Muscle layer of colon (tissue), 2 donors: Measurements from ENCODE around the gene ASPRV1.

ENCODE experiments used
- H3K27ac ChIP-seq: one replicate; pipeline ENCODE4 v1.7.0; 2013; ENCODE audit warnings: low read depth, mild to moderate bottlenecking, low read length, moderate library complexity
- H3K27me3 ChIP-seq, 2 donors: one replicate each; pipeline ENCODE4 v1.7.0; 2013; ENCODE audit warnings: low read length in 2 of 2, mild to moderate bottlenecking in 2 of 2; ENCODE audit not compliant: insufficient read depth in 2 of 2, control insufficient read depth in 1 of 2
- H3K36me3 ChIP-seq: one replicate; pipeline ENCODE4 v1.7.0; 2013; ENCODE audit warnings: mild to moderate bottlenecking, low read length; ENCODE audit not compliant: insufficient read depth
- H3K4me1 ChIP-seq: one replicate; pipeline ENCODE4 v1.7.0; 2013; ENCODE audit warnings: mild to moderate bottlenecking, low read length; ENCODE audit not compliant: insufficient read depth
- H3K4me3 ChIP-seq, 2 donors: one replicate each; pipeline ENCODE4 v1.7.0; 2013; ENCODE audit warnings: low read length in 2 of 2, low read depth in 1 of 2, mild to moderate bottlenecking in 1 of 2, moderate library complexity in 1 of 2
- H3K9ac ChIP-seq: one replicate; pipeline ENCODE4 v1.7.0; 2013; ENCODE audit warnings: low read length
- H3K9me3 ChIP-seq: one replicate; pipeline ENCODE4 v1.7.0; 2013; ENCODE audit warnings: mild to moderate bottlenecking, low read length
- donor health status: abdominal sarcoma.
- donor health status: Adenocarcinoma of cecum.

Gene ASPRV1

DNA sequence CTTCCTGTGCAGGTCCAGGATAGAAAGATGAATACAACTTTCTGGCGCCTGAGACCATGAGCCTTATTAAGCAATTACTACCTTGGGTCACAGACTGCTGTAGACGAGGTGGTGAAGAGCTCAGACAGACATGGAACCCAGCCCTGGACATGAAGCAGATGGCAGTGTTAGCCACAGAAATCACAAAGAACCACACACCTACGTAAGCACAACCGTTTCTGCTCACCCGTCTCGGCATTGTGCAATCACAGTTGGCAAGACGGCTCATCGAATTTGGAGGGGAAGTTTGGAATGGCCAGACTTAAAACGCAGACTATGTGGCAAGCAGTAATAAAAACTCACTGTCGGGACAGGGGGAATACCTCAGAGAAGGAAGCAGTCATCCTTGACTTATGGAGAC lies 24.3 kb upstream of the ASPRV1 start:
- no peaks in the 10 kb centered on the region for H3K36me3 ChIP-seq
- no peak overlapping the region for H3K4me3 ChIP-seq
- H3K27me3 ChIP-seq, result no peaks in the 10 kb centered on the region
- no peak overlapping the region for H3K27ac ChIP-seq
- H3K9ac ChIP-seq, result no peak overlapping the region
- no peaks in the 10 kb centered on the region for H3K4me1 ChIP-seq
- H3K9me3 ChIP-seq, result no peaks in the 10 kb centered on the region

DNA sequence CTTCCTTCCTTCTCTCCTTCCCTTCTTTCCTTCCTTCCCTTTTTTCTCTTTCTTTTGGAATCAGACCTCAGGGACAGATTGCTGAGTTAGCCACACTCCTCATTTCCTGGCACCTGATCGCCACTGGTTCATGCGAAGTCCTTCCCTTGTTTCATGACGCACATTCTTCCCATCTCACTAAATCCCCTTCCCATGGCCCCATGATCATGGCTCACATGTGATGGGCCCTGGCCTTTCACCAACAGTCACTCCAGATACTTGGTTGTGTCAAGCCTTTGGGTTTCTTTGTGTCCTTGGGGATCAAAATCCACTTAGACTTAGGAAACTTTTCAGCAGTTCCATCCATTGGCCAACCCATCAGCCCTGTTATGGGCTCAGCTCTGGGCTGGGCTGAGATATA lies 23.8 kb upstream of the ASPRV1 start:
- Histone ChIP-seq H3K9ac (no peak overlapping the region), H3K4me1 (no peaks in the 10 kb centered on the region), H3K4me3 (no peak overlapping the region), H3K36me3 (no peaks in the 10 kb centered on the region), H3K27ac (no peak overlapping the region), H3K27me3 (no peaks in the 10 kb centered on the region), H3K9me3 (no peaks in the 10 kb centered on the region)

DNA sequence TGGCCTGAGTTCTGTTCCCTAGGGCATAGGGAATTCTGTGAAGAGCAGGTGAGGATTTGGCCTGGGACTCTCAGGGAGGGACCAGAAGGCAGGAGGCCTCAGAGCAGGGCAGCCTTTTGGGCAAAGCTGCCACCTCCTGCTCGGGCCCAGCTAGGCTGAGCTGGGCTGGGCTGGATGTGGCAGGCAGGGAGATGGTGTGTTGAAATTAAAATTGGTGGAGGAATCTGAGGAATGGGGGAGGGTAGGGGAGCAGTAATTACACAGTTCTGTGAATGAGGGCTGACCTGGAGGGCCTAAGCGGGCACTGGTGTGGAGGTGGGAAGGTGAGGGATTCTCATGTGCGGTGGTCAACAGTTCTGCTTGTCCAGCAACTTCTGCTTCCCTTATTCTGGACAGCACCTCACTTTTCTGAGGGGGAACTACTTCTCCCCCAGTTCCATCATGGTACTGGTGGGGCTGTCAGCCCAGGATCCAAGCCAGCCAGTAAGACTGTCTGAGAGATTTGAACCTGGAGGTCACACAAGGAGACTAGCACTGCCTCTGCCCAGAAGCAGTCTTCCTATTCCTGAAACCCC lies 22.0 kb upstream of the ASPRV1 start:
- no peaks in the 10 kb centered on the region for H3K9me3 ChIP-seq
- H3K36me3 ChIP-seq, result no peaks in the 10 kb centered on the region
- H3K4me1 ChIP-seq, result no peaks in the 10 kb centered on the region
- no peaks in the 10 kb centered on the region for H3K27me3 ChIP-seq
- H3K27ac ChIP-seq, result no peak overlapping the region
- no peak overlapping the region for H3K9ac ChIP-seq
- no peak overlapping the region for H3K4me3 ChIP-seq

DNA sequence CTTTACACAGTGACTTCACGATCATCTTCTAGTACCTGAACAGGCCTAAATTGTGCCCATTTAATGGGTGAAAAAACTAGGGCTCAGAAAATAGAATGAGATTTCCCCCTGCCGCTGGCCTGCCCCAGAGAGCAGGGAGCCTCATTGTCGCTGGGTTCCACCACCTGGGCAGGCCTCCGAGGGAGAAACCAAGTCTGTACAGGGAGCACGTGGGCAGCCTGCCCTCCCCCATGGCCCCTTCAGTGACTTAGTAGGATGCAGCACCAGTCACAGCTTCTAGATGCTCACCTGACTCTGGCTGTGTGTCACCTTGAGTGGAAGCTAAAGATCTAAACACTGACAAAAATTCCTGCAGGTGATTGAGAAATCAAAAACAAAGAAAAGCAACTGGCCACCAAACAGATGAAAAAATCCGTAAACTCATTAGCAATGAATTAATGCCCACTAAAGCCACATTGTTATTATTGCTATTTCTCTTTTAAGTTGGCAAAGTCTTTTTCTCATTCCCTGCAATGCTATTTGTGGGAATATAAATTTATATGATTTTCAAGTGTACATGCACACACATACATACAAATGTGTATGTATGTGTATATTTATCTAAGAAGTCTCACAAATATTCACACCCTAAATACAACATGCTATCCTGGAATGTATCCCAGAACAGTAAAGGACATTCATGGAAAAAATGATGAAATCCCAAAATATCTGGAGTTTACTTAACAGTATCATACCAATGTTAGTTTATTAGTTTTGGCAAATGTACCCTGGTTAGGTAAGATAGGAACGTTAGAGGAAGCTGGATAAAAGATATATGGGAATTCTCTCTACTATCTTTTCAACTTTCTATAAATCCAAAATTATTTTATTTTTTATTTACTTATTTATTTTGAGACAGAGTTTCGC lies 18.7 kb upstream of the ASPRV1 start:
- H3K27ac ChIP-seq, result no peak overlapping the region
- no peaks in the 10 kb centered on the region for H3K36me3 ChIP-seq
- no peak overlapping the region for H3K4me3 ChIP-seq
- no peaks in the 10 kb centered on the region for H3K4me1 ChIP-seq
- no peaks in the 10 kb centered on the region for H3K27me3 ChIP-seq
- H3K9ac ChIP-seq, result no peak overlapping the region
- H3K9me3 ChIP-seq, result no peaks in the 10 kb centered on the region

DNA sequence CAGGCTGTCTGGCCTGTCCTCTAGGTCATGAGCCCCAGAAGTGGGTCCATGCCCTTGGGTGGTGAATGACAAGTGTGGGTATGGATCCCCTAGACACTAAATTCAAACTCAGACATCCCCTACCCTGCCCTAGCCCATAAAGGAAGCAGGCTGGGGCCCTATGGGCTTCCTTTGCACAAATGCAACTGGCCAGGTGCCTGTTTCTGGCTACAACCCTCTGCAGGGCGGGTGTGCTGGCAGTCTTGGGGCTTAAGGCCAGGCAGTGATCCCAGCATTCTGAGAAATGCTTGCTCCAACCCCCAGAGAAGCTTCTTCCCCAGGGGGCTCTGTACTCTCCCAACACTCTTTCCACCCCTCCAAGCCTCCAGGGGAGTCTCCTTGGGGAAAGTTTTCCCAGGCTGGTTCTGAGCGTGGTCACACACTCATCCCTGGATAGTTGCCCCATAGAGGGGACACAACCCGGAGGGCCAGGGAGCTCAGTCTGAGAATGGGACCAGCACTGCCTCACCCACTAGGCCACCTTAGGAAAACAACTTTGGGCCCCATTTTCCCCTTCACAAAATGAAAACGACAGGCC lies 16.6 kb upstream of the ASPRV1 start:
- H3K4me1 ChIP-seq, result no peaks in the 10 kb centered on the region

DNA sequence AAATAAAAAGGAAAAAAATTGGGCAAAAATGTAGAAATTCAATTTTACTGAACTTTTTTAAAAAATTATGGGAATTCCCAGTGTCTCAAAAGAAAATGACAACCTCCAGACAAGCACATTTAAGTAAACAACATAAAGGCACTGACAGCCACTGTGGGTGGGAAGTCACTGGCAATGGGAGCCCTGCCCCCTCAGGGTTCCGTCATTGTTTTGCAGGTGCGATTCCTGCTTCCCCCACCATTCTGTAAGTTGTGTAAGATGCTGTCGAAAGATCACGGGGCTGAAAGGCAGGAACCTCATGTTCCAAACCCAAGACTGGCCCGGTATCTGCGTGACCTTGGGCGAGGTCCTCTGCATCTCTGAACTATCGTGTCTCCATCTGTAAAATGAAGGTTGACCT lies 15.8 kb upstream of the ASPRV1 start:
- Histone ChIP-seq H3K27ac (no peak overlapping the region), H3K27me3 (no peaks in the 10 kb centered on the region), H3K36me3 (no peaks in the 10 kb centered on the region), H3K9me3 (no peaks in the 10 kb centered on the region), H3K4me3 (no peak overlapping the region), H3K9ac (no peak overlapping the region), H3K4me1 (no peaks in the 10 kb centered on the region)

More for the DNA sequence above, 16.6 kb upstream of the ASPRV1 start:
- Histone ChIP-seq H3K9me3 (no peaks in the 10 kb centered on the region), H3K27ac (no peak overlapping the region), H3K27me3 (no peaks in the 10 kb centered on the region), H3K9ac (no peak overlapping the region), H3K4me3 (no peak overlapping the region), H3K36me3 (no peaks in the 10 kb centered on the region)

DNA sequence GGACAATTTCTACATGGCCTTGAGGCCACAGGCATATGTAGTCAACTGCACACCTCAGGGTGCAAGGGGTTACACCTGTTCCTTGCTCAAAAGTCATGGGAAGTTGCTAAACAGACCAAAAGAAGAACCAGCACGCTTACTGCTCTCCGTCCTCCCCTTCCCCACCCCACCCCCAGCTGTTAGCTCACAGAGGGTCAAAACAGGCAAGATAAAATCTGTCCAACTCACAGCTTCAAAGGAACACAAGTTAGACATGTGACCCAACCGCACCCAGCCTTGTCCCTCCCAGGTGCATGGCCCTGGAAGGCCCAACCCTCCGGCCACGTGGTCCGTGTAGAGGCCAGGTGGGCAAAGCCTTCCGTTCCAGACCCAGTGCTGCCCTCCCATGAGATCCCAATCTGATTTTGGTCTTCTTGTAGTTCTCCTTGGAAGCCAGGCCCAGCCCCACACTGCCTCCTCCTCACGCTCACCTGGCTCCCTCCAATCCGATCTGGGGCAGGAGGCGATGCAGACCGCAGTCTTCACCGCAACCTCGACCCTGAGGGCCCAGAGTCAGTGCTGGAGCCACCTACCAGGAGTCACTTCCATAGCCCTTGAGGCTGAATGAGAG lies 14.5 kb upstream of the ASPRV1 start:
- H3K36me3 ChIP-seq, result no peaks in the 10 kb centered on the region
- H3K9me3 ChIP-seq, result no peaks in the 10 kb centered on the region
- H3K27ac ChIP-seq, result no peak overlapping the region
- no peaks in the 10 kb centered on the region for H3K4me1 ChIP-seq
- no peak overlapping the region for H3K9ac ChIP-seq
- H3K27me3 ChIP-seq, result no peaks in the 10 kb centered on the region
- H3K4me3 ChIP-seq, result no peak overlapping the region

DNA sequence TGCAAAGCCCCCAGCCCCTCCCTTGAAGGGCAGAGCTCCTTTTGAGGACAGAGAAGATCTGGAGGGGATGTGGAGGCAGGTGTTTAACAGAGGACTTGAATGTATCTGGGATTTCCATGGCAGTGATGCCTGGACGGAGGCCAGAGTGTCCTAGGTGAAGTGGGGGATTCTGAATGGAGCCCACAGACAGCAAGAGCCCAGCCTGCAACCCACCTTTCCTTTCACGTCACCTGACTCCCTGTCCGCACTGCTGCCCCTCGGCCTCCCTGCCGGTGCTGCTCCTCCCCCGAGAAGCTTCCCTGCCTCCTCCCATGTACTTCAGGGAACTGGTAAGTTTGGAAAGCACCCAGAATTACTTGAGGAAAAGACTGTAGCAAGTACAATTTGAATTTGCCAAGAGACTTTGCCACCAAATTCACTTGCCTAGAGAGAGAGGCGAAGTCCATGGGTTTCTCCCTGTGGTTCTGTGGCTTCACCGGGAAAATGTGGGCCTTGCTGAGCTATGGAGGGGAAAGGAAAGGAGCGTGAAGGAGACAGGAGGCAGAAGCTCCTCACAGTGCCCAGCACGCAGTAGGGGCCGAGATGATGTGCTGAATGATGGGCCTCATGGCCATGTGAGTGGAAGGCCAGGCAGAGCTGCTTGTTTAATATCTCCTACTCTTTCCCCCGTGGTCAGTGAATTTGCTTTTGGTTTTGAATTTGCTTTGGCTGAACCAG lies 13.9 kb upstream of the ASPRV1 start:
- H3K4me1 ChIP-seq, result no peaks in the 10 kb centered on the region
- H3K4me3 ChIP-seq, result no peak overlapping the region
- no peak overlapping the region for H3K9ac ChIP-seq
- no peaks in the 10 kb centered on the region for H3K9me3 ChIP-seq
- no peak overlapping the region for H3K27ac ChIP-seq
- no peaks in the 10 kb centered on the region for H3K36me3 ChIP-seq
- no peaks in the 10 kb centered on the region for H3K27me3 ChIP-seq

DNA sequence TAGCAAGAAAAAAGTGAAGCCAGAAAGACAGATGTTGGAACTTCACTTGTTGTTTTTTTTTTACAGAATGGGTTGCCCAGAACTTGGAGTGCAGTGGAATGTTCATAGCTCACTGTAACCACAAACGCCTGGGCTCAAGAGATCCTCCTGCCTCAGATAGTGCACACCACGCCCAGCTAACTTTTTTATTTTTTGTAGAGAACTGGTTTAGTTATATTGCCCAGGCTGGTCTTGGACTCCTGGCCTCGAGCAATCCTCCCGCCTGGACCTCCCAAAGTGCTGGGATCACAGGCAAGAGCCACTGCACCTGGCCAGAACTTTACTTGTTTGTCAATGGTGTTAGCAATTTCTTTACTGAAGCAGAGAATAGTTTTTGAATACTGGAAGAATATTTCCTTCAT lies 11.9 kb upstream of the ASPRV1 start:
- Histone ChIP-seq H3K36me3 (no peaks in the 10 kb centered on the region), H3K9ac (no peak overlapping the region), H3K27me3 (no peaks in the 10 kb centered on the region), H3K9me3 (no peaks in the 10 kb centered on the region), H3K4me1 (no peaks in the 10 kb centered on the region), H3K27ac (no peak overlapping the region), H3K4me3 (no peak overlapping the region)

DNA sequence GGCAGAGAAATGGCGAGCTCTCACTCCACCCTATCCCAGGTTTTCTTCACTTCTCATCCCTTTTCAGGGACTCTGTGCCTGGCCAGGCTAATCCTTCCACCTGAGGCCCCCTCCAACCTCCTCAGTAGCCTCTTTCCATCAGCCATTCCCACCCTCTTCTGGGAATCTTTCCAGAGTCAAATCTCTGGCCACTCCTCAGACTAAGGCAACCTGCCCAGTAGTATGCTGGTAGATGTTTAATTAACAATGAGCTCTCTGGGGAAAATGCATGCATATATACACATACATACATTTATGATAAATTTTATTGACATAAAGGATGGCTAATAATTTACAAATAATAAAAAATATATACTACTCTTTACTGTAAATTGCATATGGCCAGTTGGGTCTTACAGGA lies 11.4 kb upstream of the ASPRV1 start:
- no peaks in the 10 kb centered on the region for H3K27me3 ChIP-seq
- no peaks in the 10 kb centered on the region for H3K36me3 ChIP-seq
- H3K4me1 ChIP-seq, result no peaks in the 10 kb centered on the region

DNA sequence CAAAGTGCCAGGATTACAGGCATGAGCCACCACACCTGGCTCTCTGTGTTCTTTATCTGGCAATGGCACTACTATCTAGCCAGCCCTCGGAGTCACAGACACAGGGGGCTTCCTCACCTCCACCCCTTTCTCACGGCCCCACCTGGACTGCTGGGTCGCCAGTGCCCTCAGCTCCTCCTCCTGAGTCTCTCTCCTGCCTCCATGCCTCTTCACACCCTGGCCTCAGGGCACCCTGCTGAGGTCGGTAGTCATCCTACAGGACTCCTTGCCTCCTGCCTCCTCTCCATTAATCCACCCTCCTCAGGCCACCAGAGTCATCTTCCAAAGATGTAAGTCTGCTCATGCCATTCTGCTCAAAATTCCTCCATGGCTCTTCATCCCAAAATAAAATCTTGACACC lies 8.6 kb upstream of the ASPRV1 start:
- no peak overlapping the region for H3K27ac ChIP-seq
- H3K4me1 ChIP-seq, result no peaks in the 10 kb centered on the region
- no peaks in the 10 kb centered on the region for H3K27me3 ChIP-seq
- H3K36me3 ChIP-seq, result no peaks in the 10 kb centered on the region
- no peak overlapping the region for H3K9ac ChIP-seq
- H3K4me3 ChIP-seq, result no peak overlapping the region
- no peaks in the 10 kb centered on the region for H3K9me3 ChIP-seq

More for the DNA sequence above, 11.4 kb upstream of the ASPRV1 start:
- H3K9me3 ChIP-seq, result no peaks in the 10 kb centered on the region
- no peak overlapping the region for H3K27ac ChIP-seq
- H3K9ac ChIP-seq, result no peak overlapping the region
- H3K4me3 ChIP-seq, result no peak overlapping the region
